HuH-7 (cell line): ENCODE data around the gene VENTX.
"Not testable (repeated sequence)": the region's sequence is repeated elsewhere in the genome, so short reads cannot be mapped to it uniquely, and the experiment has no call there.

Experiments used
- DNase-seq: peaks from one replicate; pipeline ENCODE4 v3.0.0; 2011; ENCODE audit warnings: low spot score

Gene VENTX

GRCh38 chr10:133214468-133215410, 22.9 kb upstream of the VENTX start:
- DNase-seq: no peak

- no peak for DNase-seq
Measured at GRCh38 chr10:133215586-133215985, 22.1 kb upstream of the VENTX start.

- DNase-seq: no peak
Measured at GRCh38 chr10:133216776-133217175, 20.9 kb upstream of the VENTX start.

- no peak for DNase-seq
Measured at GRCh38 chr10:133217800-133218589, 19.7 kb upstream of the VENTX start.

GRCh38 chr10:133218891-133219290, 18.8 kb upstream of the VENTX start:
- DNase-seq: no peak

GRCh38 chr10:133219782-133220181, 17.9 kb upstream of the VENTX start:
- no peak for DNase-seq

- no peak for DNase-seq
Measured at GRCh38 chr10:133221331-133221730, 16.3 kb upstream of the VENTX start.

GRCh38 chr10:133221756-133222155, 15.9 kb upstream of the VENTX start:
- not testable (repeated sequence) for DNase-seq

- no peak for DNase-seq
Measured at GRCh38 chr10:133224076-133224475, 13.6 kb upstream of the VENTX start.

GRCh38 chr10:133224756-133225372, 12.8 kb upstream of the VENTX start:
- no peak for DNase-seq

GRCh38 chr10:133225707-133226191, 11.9 kb upstream of the VENTX start:
- no peak for DNase-seq

- DNase-seq: no peak
Measured at GRCh38 chr10:133226251-133226808, 11.3 kb upstream of the VENTX start.

- DNase-seq: no peak
Measured at GRCh38 chr10:133227256-133227655, 10.4 kb upstream of the VENTX start.

- DNase-seq: no peak
Measured at GRCh38 chr10:133229265-133230043, 8.2 kb upstream of the VENTX start.

- no peak for DNase-seq
Measured at GRCh38 chr10:133230044-133230361, 7.7 kb upstream of the VENTX start, which contains the start of gene UTF1. Gene UTF1 (plus strand): TSS chr10:133230217. CDS start chr10:133230289, 72 bp downstream.

- DNase-seq: no peak
Measured at GRCh38 chr10:133230387-133231195, 7.1 kb upstream of the VENTX start.

- no peak for DNase-seq
Measured at GRCh38 chr10:133231244-133231945, 6.3 kb upstream of the VENTX start.

- DNase-seq: no peak
Measured at GRCh38 chr10:133231946-133232574, 5.6 kb upstream of the VENTX start.

GRCh38 chr10:133234796-133235195, 2.9 kb upstream of the VENTX start:
- DNase-seq: not testable (repeated sequence)
